DMS114 treated with DMSO at 0.1 percent for 48 hours (cell line): ENCODE data around the gene WWOX.

ENCODE experiments used
- DNase-seq: peaks from one replicate; lab custom pipeline; 2025; ENCODE audit not compliant: unreplicated experiment; lab: John Stamatoyannopoulos, UW

The WWOX gene

DNA sequence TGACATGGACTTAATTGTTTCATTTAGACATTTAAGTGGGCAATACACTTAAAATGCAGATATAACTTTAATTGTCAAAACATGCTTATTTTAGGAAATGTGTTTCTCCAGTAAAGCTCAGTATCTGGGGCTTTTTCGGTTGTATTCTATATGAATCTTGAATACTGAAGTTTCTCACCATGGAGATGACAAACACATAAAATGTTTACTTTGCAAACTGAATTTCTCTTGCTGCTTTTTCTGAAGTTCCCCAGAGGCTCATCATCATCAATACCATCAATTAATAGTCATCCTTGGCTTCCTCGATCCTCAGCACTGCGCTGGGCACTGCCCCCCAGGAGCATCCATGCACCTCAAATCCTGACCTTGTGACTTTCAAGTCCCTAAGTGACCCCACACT, 227.3 kb downstream of the WWOX start:
- DNase-seq, result no peak

DNA sequence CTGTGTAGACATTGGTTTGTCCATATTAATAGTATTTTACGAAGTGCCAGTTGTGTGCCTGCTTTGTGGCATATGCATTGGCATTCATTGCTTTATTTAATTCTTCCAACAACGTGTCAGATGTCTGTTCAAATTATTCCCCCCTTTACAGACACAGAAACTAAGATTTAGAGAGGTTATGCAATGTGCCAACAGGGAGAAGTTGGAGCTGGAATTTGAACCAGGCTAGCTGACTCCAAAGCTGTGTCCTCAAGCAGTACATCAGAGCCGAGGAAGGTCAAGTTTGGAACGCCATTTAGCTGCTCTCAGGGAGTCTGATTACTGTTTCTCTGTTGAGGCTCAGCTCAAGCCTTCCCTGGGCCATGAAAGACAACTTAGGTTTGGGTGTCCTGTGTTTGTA, 232.3 kb downstream of the WWOX start:
- no peak for DNase-seq

DNA sequence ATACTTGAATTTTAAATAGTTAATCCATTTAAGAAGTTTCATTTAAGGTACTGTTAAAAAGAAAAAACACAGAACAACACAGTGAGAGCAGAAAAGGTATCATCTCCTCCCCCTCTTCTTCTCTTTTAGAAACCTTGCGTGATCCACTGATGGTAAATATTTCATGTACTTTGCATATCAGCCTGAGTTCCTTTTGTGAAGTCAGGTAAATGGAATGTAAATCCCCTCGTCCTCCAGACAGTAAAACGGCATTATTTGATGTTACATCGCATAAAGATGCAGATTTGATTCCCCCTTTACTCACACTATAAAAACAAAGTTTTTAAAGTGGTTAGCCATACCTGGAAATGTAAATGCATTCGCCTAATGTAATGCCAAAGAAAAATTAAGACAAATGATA, 234.4 kb downstream of the WWOX start:
- DNase-seq, result no peak

DNA sequence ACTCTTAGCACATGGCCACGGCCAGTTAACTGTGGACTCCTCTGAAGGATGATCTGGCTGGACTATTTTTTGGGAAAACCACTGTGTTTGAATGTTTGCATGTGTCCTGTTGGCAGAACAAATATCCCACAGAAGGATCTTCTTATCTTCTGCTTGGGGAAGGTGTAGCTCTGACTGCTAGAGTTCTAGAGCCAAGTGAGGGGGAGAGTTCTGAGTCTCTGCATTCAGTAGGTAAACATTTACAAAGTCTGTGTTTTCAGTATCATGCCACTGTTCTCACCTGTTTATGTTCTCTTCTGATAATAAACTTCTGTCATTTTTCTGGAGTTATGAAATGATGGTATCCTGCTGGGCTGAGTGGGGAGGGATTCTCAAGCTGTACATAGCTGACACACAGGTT, 241.1 kb downstream of the WWOX start:
- DNase-seq, result no peak

DNA sequence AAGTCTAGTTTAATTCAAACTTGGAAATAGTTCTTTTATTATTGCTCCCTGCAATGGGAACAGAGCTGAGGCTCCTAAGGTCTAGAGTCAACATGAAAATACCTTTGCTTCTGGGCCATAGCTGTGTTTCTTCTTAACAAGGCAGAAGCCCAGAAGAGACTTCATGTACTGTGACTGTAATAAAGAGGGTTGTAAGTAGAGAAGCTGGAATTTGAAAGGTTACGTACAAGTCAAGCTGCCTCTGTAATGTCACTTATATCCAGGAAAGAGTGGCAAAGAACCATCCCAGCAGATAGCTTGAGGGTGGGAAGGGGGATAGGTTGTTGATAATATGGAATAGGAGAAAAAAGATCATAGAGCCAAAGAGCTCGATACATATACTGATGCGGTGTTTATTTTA, 248.6 kb downstream of the WWOX start:
- no peak for DNase-seq

DNA sequence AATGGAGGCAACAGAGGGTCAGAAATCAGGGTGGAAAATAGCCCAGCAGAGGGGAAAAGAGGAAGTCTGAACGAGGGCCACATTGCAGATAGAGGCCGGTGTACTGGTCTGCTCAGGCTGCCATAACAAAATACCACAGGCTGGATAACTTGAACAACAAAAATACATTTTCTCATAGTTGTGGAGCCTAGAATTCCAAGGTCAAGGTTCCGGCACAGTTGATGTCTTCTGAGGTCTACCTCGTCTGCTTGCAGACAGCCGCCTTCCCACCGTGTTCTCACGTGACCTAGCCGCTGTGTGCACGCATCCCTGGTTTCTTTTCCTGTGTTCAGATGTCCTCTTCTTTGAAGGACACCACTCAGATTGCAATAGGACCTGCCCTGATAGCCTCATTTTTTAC, 249.4 kb downstream of the WWOX start:
- no peak for DNase-seq

DNA sequence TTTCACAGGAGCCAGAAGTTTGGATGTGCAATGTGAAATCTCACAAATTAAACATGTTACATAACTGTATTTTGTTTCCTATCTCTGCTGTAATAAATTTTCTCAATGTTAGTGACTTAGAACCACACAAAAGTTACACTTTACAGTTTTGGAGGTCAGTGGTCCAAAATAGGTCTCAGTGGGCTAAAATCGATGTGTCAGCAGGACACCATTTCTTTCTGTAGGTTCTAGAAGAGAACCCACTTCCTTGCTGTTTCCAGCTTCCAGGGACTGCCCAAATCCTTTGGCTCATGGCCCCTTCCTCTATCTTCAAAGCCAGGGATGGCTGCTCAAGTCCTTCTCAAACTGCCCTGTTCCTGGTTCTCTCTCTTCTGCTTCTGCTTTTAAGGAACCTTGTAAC, 252.7 kb downstream of the WWOX start:
- DNase-seq, result no peak

DNA sequence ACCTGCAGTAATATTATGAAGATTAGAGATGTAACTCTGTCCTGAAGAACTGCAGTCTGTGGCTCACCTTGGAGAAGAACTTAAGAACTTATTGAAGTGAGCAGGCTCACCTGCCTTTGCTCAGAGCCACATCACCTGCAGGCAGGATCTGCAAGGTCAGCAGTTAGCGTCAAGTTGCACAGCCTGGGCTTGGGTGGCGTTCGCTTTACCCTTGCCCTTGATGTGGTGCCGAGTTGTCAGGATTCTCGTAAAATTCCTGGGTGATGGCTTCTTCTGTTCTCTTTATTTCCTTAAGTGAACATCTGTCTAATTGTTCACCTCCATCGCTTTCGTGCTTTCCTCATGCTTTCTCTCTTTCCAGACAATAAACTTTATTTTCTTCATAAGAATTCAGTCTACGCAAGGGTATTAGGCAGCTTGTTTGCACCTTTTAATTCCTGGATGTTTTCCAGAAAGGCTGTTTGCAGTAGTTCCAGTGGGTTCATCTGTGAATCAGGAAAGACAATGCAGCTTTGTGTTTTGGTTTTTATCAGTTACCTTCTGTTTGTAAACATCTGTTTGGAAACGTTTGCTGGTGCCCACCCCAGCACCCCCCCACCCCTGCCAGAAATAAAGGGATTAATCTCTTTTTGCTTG, 254.3 kb downstream of the WWOX start:
- no peak for DNase-seq

DNA sequence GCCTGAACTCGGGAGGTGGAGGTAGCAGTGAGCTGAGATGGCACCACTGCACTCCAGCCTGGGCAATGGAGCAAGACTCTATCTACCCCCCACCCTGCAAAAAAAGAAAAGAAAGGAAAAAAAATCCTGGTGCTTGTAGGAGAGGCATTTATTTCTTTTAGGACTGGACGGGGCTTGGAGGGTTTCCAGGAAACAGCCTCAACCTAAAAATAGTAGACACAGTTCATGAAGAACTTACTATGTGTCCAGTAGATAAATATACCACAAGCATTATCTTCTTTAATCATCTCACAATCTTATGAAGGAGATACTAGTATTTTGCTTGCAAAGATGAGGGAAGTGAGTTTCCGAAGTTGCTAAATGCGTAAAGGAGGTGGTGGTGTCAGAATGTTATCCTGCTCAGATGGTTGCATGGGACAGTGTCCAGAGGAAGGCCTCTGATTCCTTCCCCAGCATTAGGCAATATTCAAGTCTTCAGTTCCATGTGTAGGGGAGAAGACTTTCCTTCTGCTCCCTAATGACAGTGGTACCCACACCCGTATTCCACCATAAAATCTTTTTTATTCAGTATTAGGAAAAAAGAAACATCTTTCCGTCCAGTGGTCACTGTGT, 263.2 kb downstream of the WWOX start:
- no peak for DNase-seq

DNA sequence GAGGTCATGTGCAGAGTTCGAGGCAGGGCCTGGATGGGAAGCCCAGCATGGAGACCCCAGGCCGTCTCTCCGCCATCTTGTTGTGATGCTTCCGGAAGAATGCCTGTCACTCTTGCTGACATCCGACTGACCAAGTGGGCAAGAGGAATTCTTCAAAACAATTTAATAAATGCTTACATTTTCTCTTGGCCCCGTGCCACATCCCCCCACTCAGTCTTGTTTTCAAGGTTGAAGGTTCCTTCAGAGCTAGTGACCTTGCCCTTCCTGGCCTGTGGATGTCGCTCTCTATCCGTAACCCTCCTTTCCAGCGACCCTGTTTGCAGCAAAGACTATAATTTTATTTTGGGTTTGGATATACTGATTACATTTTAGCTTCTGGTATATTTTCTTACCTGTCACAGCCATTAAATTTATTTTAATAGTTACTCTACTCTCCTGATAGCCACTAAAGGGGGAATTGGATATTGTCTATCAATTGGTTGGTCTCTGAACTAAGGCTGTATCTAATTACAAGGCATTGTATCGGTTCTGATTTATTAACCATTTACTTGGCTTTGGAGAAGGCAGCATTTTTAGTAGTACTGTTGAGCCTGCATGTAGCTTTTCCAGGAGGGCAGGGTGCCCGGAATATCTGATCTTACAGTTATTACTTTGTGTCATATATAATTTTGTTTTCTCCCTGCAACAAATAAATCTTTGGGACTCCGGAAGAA, 264.5 kb downstream of the WWOX start:
- no peak for DNase-seq

DNA sequence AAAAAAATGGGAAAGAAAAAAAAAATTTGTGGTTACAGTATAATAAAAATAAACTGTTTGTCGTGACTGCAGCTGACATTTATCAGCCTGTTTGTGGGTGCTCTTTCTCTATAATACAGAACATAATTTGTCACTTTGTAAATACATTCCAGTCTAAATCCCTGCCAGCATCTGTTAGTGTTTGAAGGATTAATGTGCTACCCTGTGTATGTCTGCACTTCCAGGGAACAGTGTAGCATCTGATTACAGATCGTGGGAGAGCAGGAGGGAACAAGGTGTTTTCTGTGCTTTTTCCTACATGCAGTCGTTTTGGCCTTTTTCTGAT, 265.1 kb downstream of the WWOX start:
- DNase-seq, result no peak

DNA sequence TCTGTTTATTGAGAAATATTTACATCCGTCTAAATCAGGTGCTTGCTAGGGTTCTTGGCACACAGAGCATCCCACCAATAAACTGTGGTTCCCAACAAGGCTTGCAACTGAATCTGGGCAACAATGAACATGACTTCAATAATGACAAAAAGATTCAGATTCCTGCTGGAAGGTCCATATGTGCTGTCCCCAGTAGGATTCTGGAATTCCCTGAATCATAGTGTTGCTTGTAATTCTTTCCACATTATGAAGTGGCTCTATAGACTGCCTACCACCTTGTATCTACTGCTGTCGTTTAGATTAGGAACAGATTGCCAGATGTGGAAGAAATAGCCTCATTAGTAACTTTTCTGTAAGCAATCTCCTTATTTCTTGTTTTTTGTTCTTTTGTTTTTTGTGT, 265.9 kb downstream of the WWOX start:
- no peak for DNase-seq

DNA sequence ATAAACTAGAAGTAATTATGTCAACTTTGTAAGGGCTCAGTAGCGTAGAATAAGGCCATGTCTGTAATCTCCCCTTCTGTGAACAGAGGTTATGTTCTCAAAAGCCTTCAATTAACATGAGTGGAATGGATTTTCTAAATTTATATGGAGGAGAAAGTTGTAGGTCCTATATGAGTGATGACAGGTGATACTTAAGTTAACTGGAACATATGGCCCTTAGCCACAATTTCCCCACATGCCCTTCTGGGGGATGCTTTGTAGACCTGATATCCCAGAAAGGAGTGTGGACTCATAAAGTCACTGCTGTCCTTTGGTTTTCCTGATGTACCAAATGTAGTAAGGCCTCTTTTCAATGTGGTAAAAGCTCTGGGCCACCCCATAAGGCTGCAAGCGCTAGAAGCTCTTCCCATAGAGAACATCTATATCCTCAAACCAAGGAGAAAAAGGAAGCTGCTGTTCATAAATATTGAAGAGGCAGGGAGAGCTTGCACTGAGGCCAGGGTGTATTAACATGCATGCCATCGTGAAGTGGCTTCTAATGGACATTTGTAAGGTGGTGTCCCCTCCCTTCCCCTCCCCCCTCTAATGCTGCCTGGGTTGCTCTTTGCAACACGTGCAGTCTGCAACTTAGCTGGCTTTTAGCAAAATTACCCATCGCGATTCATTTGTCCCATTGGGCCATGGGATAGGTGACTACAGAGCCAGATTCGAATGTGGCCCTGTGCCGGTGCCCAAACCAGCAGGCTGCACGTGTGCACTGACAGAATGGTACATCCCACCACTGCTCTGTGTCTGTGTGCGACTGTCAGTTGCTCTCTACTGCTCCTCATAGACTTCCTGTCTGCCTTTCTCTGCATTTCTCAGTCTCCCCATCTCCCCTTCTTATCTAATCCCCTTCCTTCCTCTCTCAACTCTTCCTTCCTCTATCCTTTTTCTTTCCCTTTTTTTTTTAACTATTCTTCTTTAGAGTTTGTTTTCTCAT, 269.0 kb downstream of the WWOX start:
- DNase-seq, result no peak

DNA sequence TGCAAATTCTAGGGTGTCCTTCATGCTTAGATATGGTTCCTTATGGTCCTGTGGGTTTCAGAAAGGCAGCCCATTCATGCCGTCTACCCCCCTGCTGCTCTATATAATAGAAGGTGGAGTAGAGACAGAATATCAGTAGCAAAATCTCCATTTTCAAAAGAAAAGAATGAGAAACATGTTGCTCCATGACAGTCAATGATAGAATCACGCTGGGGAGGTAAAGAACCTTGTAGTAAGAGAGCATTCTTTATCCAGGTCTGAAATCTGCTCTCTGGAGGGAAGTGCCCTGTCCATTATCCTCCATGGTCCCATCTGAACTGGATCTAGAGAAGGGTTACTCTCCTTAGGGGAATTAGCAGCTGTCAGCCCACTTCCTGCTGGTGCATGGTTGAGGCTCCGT, 272.8 kb downstream of the WWOX start:
- DNase-seq, result no peak

DNA sequence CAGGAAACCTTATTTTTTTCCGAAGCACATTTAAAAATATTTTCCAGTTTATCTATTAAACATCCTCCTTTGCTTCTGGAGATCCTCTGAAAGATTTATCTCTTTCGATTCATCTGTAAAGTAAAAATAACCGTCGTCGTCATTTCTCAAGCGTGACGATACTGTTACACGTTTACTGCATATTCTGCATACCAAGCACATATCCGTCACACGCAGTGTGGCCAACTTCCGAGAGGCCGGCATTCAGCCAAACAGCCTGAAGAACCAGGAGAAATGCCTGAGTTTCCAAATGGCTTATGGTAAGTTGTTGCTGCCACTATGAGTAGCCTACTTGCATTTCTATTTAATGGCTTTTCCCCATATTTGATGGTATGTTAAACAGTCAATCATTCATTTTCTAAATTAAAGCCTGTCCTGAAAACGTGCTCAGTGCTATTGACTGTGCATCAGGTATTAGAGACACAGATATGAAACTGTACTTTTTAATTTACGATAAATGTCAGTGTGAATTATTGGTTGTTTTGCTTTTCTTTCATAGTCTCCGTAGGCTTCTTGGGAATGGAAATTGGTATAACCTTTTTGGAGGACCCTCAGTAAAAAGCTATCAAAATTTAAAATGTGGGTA, 275.7 kb downstream of the WWOX start:
- no peak for DNase-seq

DNA sequence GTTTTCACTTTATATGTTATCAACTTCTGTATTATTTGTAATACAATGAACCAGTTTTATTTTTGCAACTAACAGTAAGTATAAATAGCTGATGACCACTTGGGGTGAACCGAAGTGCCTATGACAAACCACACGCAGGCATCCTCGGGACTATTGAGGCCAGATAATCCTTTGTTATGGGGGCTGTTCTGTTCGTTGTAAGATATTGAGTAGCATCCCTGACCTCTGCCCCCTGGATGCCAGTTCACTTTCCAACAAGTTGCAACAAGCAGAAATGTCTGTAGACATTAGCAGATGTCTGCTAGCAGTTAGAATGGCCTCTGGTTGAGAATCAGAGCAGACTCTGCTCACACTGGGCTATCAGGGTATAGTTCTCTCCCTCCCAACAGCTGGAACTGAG, 277.0 kb downstream of the WWOX start:
- no peak for DNase-seq

DNA sequence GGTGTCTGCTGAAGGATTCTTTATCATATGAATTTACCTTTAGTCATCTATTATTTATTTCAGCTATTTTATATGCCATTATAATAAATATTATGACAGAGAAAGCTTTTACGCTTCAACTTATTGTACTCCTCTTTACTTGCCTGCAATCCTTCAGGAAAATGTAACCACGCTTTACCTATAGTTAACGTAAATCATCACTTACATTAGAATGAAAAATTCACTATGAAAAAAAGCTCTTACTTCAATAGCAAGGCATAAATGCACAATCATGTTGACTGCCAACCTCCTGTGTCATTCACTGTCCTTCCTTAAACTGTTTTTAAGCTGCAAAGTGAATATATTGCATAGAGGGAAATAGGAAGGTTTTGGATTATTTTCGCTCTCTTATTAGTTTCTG, 277.9 kb downstream of the WWOX start:
- DNase-seq, result no peak

DNA sequence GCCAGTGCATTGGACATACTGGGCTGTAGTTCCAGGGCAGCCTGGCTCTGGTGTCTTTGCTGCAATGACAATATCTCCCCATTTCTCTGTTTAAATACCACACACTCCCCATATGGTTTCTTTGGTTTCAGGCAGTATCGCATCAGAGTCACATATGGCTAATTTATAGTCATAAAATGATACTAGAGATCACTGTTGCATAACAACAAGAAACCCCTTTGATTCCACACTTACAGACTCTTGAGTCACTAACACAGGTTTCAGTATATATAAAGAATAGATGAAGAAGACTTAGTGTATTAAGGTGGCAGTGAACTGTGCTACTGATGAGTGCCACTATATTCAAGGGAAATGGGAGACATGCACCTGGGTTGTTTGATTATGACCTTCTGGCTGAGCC, 281.6 kb downstream of the WWOX start:
- no peak for DNase-seq

DNA sequence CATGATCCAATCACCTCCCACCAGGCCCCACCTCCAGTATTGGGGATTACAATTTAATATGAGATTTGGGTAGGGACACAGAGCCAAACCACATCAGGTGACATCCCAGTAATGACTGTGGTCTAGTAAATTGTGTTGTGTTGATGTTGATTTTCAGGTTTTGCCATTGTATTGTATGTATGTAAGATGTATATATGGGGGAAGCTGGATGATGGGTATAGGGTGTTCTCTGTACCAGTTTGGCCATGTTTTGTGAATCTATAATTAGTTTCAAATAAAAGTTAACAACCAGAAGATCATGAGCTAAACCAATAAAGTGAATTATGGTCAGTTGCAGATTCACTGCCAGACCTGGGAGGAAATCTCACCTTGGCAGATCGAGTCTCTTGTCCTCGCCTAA, 283.7 kb downstream of the WWOX start:
- no peak for DNase-seq

DNA sequence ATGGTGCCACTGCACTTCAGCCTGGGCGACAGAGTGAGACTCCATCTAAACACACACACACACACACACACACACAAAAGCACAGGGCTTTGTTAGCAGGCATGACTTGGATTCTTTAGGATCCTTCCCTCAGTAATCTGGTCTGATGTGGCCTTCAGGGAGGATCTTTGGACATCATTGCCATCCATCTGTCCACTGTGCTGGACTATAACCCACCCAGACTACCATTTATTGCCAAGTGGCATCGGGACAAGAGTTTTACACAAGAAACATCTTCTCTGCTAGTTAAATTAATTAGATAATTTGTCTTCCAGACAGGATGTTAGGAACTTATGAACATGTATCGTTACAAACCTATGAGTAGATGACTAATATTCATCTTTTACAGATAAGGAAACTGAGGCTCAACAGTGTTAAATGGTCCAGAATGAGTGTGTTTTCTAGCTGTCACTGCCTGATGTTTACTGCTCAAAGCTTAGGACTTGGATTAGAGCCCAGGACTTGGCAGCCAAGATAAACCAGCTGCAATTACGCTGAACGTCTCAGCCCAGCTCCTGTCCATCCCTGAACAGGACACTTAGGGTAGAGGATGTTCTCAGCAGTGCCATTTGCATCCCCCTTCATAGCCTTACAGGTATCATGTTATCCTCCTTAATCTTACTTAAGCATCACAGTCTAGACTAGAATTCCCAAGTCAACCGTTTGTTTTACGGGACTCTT, 285.8 kb downstream of the WWOX start:
- no peak for DNase-seq
